Dendritic cell treated with granulocyte-macrophage colony-stimulating factor and Interleukin-4, amounts not matched to agents 40 ng/mL and 50 ng/mL, for 4 days (primary cell): ENCODE data around the gene CST3.

Source experiments
- H3K27ac Mint-ChIP-seq: one replicate; pipeline ENCODE4 v1.8.0; 2022; ENCODE audit warnings: mild to moderate bottlenecking, mixed read lengths
- H3K27me3 Mint-ChIP-seq: one replicate; pipeline ENCODE4 v1.8.0; 2022; ENCODE audit warnings: mild to moderate bottlenecking, mixed read lengths
- H3K36me3 Mint-ChIP-seq: one replicate; pipeline ENCODE4 v1.8.0; 2022; ENCODE audit warnings: low read depth, mixed read lengths
- H3K4me1 Mint-ChIP-seq: one replicate; pipeline ENCODE4 v1.8.0; 2022; ENCODE audit warnings: low read depth, mixed read lengths
- H3K4me3 Mint-ChIP-seq: one replicate; pipeline ENCODE4 v1.8.0; 2022; ENCODE audit warnings: mild to moderate bottlenecking, moderate library complexity, mixed read lengths
- H3K9me3 Mint-ChIP-seq: one replicate; pipeline ENCODE4 v1.8.0; 2022; ENCODE audit warnings: mixed read lengths
- intact Hi-C: fragments of 100-400 bp; cut with micrococcal nuclease; formaldehyde crosslinking; loops from one replicate; pipeline ENCODE4 v1.15.0; 2022

Gene CST3

DNA sequence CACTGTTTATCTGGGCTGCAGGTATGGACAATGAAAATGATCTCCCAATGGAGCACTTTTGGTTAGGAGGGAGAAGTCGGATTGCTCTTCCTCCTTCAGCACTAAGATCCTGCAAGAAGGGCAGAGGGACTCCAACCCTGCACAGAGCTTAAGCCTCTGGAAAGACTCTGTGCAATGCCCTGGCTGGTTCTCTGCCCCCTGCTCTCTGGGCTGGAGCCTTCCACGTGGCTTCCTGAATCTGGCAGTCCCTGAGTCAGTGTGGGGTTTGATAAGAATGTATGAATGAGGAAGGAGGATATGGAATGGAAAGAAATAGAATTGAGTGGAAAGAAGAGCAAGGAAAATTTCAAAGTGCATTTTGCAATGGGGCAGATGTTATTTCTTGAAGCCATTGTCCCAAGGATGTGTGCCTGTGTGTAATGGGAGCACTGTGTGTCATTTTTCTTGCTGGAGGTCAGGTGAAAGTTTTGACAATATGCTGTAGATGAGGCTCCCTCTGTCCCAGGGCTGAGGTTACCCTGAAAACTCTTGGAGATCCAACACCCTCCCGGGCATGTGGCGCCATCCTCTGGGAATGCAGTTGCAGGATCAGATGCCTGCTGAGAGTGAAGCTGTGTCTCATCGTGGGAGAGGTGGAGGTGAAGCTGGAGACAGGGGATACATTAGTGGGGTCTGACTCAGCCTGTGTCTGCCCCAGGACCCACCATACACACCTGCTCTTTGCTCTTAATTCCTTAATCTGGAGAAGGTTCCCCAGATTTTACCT lies 53.1 kb downstream of the CST3 start:
- intact Hi-C loops: no loop called here
- Mint-ChIP-seq H3K4me3 (no peak overlapping the region), H3K9me3 (no peaks in the 10 kb centered on the region), H3K27ac (no peak overlapping the region), H3K36me3 (no peaks in the 10 kb centered on the region), H3K27me3 (peaks cover 26% of the 10 kb centered on the region), H3K4me1 (peaks cover 20% of the 10 kb centered on the region)
